ENCODE results near the gene NUP214.

Gene NUP214

GRCh38 chr9:131279863-131280570 lies 154.6 kb downstream of the NUP214 start:
- no peak for TF ChIP-seq JUND (IDR thresholded peaks at IDR 0.05; ENCODE audit: low read depth)
- in situ Hi-C loops (cut with HindIII; ENCODE audit: low pct_unique_long_range_greater_than_20kb, low sequenced_read_pairs) = no loop called here
- no peak for DNase-seq (ENCODE audit: low read depth in 1 of 2, low spot score in 1 of 2)

- no peak for DNase-seq (ENCODE audit: low read depth in 1 of 2, low spot score in 1 of 2)
- in situ Hi-C loops (cut with HindIII; ENCODE audit: low pct_unique_long_range_greater_than_20kb, low sequenced_read_pairs) = no loop called here
- TF ChIP-seq JUND (IDR thresholded peaks at IDR 0.05; ENCODE audit: low read depth) = no peak
Observed at GRCh38 chr9:131280660-131281059, 155.3 kb downstream of the NUP214 start.

DNA sequence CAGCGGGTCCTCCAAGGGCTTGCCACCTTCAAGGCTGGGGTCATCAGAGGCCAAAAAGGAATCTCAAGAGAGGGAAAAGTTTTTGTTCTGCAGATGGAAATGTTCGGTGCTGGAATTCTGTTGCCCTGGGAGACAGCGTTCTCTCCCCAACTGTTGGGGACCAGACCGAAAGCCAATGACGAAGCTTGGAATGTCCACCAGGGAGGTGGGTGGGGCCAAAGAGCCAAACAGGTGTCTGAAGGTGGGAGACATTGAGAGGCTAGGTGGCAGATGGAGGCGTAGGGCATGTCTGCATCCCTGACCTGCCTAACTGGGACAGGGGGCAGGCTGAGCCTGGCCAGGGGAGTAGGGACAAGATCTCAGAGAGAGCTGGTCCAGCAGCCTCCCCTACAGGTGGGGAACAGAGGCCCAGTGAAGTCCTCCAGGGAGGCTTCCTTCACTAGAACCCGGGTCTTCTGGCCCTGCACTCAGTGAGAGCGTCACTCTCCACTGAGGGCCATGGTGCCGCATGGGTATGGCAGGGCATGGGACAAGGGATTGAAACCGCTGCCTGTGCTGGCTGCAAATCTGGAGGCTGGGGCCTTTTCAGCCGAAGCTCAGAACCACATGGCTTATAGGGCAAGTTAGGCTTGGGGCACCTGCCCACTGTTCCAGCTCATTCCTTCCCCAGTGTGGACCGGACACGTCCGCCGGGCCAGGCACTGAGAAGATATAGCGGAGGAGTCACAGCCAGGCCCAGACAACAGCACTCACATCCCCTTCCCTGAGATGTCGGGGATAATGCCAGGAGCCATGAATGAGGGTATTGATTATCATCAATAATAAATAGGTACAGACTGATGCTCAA lies 156.0 kb downstream of the NUP214 start:
- in situ Hi-C loops (cut with HindIII; ENCODE audit: low pct_unique_long_range_greater_than_20kb, low sequenced_read_pairs) = no loop called here
- DNase-seq (ENCODE audit: low read depth in 1 of 2, low spot score in 1 of 2) = no peak
- no peak for TF ChIP-seq JUND (IDR thresholded peaks at IDR 0.05; ENCODE audit: low read depth)

DNA sequence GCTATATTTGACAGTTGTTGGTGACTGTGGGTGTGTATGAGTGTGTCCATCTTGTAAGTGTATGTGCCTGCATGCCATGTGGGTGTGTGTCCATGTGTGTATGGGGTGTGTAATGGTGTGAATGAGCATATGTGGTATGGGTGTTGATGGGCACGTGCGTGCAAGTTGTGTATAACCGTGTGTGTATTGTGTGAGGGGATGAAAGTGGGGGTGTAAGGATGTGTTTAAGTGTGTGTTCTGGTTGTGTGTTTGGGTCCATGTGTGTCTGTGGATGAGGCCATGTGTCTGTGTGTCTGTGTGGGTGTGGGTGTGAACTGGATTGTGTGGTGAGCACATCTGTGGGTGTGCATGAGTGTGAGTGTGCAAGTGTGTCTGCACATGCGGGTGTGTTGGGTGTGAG lies 156.8 kb downstream of the NUP214 start:
- DNase-seq (ENCODE audit: low read depth in 1 of 2, low spot score in 1 of 2) = no peak
- in situ Hi-C loops (cut with HindIII; ENCODE audit: low pct_unique_long_range_greater_than_20kb, low sequenced_read_pairs) = no loop called here
- TF ChIP-seq JUND (IDR thresholded peaks at IDR 0.05; ENCODE audit: low read depth) = no peak

DNA sequence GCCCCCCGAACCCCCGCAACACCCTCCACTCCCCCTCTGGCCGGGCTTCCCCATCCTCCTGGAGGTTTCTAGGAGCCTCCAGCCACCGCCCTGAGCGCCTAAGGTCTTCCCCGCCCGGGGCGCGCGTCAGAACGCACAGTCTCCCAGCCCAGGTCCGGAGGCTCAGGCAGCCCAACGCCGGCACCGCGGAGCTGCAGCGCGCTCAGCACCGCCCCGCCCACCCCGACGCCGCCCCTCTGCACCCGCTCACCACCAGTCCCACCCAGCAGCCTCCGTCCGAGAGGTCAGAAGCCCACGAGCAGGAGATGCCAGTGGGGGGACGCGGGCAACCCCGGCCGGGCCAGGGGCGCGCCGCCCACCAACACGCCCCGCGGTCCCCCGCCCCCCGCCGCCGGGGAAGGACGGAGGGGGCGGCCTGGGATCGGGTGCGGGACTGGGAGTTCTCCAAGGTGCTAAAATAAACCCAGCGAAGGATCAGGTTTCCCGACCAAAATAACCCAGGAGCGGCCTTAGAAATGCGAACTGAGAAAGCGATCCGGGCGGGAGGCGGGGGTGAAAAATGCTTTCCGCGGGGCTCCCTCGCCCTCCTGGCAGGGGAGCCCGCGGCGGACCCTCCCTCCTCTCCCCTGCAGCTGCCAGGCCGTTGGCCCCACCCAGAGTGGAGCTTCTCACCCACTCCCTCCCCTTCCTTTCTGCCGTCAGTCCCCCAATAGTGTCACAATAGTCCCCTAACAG lies 157.5 kb downstream of the NUP214 start:
- DNase-seq (ENCODE audit: low read depth in 1 of 2, low spot score in 1 of 2) = peak; percentile 61 to 69
- in situ Hi-C loops (cut with HindIII; ENCODE audit: low pct_unique_long_range_greater_than_20kb, low sequenced_read_pairs) = no loop called here
- TF ChIP-seq JUND (IDR thresholded peaks at IDR 0.05; ENCODE audit: low read depth) = no peak
